Stimulated activated CD4-positive, alpha-beta T cell treated with anti-CD3 and anti-CD28 coated beads, Interleukin-1b, Interleukin-23, amount 100 ng/mL, for 24 hours (primary cell): ENCODE results near the gene PNCK.
"Not testable (repeated sequence)": the region's sequence is repeated elsewhere in the genome, so short reads cannot be mapped to it uniquely, and the experiment has no call there.

ENCODE experiments used
- DNase-seq, 4 experiments: peaks; one replicate each; pipeline ENCODE4 v3.0.0-alpha.2; 2020; ENCODE audit warnings: low read depth in 4 of 4, low spot score in 1 of 4

The PNCK gene

DNA sequence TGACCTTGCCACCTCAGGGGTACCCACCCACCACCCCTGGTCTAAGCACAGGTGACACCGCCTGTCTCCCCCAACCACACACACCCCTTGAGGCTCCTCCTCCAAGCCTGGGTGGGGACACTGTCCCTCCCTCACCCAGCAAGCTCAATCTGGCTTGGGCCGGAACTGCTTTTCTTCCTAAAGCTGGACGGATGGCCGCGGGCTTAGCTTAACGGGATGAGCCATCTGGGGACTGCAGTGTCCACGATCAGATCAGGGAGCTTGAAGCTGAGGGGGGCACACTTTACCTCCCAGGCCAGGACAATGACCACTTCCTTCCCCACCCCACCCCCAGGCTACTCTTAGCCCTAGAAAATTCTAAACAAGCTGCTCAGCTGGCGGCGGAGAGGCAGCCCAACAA, 13.1 kb upstream of the PNCK start:
- no peak for DNase-seq

DNA sequence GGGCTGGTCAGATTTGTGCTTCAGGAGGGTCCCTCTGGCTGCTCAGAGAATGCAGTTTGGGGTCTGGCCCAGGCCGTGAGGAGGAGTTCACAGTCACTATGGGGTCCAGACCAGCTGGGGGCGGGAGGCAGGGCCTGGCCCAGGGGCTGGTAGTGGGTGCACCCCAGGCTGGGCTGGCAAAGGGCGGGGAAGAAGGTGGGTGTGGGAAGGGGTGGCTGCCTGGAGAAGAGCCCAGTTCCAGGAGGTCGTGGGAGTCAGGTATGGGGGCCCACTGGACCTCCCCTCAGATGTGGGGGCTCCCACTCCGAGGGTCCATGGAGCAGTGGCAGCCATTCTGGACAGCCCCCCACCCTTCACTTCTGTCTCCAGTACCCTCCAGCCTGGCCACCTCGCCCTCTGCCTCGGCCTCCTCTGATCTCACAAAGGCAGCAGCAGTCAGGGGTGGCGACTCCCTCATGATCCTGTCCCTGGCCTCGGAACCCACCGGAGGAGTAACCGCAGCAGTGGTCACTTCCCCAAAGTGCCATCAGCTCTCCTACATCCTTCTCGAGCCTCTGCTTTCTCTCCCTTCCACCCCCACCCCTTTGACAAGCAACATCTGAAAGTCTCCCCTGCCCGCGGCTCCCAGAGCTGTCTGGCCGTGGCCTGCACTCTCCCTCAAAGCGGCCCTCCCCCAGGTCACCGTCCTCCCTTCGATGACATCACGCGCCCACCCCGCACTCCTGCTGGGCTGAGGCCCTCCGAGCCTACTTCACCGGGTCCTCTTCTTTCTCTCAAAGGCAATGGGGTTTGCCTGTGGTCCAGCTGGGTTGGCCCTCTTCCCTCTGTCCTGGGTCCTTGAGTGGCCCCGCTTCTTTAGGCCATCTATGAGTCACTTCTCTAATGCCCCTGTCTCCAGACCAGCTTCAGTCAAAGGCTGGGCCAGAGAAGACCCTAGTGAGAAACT, 12.4 kb upstream of the PNCK start:
- DNase-seq, result no peak

DNA sequence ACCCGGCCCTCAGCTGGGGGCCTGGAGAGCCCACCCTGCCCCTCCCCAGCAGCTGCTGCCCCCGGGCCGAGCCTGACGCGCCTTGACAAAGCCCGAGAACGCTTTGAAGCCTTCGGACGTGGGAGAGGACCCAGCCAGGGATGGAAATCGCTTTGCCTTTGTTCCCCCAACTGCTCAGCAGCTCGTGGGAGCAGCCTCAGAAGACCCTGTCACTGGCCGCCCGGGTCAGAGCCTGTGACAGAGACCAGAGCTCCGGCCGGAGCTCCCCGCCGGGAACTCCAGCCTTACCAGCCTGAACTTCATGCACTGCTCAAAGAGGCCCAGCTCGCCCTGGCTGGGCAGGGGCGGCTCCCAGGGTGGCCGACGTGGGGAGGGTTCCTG, 11.5 kb upstream of the PNCK start:
- DNase-seq, result no peak

DNA sequence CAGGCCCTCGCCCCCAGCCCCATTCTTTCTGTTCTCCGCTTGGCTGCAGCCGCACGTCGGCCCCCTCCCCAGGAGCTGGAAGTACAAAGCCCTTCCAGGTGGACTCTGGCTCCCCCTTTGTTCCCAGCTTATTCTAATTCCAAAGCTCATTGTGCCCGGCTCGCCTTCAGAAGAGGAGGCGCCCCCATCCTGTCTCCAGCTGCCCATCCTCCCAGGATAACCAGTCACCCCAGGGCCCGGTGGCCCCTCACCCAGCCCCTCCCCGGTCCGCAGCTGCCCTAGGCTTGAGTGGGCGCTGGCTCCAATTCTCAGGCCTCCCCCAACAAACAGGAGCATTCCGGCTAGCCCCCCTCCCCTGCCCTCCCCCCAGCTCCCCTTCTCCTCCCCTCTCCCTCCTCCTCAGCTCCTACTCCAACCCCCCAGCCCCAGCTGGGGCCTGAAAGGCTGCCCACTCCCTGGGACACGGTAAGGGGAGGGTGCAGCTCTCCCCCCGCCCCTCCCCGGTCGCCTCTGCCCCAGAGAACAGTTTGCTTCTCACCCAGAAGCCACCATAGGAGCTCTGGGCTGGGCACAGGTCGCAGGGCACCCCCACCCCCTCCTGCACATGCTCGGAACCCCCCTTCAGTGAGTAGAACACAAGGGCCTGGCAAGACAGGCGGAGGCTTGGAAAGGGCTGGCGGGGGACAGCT, 11.0 kb upstream of the PNCK start:
- no peak for DNase-seq

DNA sequence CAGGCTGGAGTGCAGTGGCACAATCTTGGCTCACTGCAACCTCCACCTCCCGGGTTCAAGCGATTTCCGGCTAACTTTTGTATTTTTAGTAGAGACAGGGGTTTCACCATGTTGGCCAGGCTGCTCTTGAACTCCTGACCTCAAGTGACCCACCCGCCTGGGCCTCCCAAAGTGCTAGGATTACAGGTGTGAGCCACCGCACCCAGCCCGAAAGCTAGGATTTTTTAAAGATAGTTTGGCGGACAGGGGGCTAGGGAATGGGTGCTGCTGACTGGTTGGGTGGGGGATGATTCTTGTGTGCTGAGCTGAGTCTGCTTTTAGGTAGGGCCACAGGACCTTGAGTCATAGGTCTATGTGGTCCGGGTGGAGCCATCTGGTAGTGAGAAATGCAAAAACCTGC, 9.9 kb upstream of the PNCK start:
- not testable (repeated sequence) for DNase-seq

DNA sequence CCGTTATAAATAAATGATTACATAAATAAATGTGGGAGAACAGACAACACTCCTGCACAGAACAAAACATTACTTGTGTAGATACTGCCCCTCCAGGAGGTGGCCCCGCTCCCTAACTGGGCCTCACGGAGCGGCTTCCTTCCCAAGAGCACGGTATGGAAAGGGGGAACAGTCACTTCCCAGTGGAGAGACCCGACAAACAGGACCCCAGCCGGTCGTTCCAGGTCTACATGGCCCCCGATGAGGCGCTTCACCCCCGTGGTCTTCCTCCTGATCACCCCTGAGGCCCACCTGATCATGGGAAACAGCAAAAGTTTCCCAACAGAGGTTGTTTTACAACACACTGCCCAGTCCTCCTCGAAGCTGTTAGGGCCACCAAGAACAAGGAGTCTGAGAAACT, 7.6 kb upstream of the PNCK start:
- no peak for DNase-seq

DNA sequence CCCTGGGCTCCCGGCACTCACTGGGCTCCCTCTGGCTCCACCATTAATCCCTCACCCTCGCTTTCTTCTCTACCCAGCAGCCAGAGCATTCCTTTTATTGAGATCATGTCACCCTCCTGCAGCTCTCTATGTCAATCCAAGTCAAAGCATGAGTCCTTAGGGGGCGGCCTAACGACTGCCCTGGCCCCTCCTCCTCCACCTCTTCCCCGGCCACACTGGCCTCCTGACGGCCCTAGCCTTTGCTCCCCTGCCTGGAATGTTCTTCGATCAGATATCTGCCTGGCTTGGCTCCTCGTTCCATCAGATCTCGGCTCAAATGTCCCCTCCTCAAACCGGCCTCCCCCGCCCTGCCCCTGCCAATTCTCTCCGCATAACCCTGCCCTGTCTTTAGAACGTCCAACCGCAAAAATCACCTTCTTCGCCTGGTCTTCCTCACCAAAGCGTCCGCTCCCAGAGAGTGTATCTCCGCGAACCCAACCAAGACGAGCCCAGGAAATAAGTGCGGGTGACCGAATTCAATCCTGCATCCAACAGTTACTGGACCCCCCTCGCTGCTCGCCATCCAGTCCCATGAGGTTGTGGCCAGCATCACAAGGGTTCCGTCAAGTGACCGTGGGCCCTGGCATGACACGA, 722 bp upstream of the PNCK start:
- DNase-seq, result no peak

DNA sequence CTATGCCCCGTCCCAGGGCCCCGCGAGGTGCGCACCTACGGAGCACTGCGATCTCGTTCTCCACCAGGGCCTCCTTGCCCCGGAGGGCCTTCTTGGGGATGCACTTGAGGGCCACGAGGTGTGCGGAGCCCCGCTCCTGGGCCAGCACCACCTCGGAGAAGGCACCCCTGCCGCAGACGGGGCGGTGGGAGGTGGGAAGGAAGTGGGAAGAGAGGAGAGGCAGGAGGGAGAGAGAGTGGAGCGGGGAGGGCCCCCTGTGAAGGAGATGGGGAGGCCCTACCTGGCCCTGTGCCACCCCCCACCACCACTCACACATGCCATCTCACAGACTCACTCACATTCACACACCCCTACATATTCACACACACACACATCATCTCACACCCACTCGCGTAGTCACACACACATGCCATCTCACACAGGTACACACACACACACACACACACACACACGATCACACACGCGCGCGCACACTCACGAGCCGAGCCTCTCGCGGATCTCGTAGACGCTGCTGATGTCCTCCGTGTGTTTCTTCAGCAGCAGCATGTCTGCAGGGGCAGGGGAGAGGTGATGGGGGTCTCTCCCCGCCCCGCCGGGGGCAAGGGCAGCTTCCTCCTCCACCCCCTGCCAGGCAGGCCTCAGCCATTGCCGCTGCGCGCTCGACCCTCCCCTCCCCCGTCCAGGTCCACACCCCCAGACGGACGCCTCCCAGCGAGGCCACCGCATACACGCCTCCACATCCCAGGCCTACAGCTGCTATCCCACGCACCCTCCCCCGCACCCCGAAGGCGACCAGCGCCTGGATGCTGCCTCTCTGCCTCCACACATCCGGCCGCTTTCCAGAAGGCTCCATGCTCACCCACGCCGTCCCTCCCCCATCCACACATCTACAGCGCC, 834 bp downstream of the PNCK start:
- DNase-seq, result no peak

DNA sequence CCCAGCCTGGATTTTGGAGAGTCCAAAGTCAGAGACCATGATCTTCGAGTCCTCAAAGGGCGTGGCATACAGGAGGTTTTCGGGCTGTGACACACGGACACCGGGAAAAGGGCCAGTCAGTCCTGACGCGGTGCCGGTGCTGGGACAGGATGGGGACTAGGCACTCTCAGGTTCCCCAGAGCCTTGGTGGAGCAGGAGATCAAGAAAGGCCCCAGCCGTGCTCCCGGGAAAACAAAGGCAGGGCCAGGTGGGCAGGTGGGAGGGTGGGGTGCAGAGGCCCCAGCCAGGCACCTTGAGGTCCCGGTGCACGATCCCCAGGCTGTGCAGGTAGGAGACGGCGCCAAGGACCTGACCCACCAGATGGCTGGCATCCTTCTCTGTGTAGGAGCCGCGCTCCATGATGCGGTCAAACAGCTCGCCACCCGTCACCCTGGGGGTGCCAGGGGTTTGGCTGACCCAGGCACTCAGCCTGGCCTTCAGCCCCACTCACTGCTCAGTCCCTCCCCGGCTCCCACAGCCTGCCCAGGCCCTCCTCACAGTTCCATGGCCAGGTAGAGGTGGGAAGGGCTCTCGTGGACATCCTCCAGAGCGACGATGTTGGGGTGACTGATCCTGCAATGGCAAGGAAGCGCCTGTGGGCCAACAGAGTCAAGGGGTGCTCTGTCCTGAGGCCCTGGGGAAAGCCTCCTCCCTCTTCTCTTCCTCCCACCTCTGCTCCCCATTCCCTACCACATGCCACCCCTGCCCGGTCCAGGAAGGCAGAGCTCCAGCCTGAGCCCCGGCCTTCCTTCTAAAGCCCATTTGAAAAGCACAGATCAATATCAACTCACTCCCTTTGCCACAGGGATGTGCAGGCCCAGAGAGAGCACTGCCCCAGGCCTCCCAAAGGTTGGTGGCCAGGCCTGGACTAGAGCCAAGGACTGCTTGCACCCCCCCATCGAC, 1.8 kb downstream of the PNCK start:
- no peak for DNase-seq

DNA sequence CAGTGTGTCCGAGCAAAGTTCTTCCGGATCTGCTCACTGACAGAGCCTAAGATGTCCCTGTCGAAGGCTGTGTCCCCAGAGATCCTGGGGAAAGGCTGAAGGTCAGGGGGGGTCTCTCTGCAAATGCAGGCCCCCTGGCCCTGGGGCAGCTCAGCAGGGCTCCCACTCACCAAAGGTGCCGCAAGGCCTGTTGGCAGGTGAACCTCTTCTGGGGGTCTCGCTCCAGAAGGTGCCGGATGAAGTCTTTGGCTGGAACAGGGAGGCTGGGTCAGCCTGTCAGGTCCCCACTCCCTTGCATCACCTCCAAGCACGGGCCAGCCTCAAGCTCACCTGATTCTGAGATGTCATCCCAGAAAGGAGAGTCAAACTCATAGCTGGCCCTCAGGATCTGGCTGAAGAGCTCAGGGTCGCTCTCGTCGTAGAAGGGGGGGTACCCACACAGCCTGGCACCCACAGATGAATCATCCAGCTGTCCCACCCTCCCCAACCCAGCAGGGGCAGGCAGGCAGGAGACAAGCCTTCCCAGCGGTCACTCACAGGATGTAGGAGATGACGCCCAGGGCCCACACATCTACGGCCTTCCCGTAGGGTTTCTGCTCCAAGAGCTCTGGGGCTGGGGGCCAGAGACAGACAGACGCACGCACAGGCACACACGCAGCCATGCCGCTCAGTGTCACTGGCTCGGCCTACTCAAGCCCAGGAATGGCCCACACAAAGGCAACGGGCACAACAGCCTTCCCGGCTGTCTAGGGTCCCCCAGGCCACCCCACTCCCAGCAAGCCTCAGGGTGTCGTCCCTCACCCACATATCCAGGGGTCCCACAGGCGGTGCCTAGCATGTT, 2.6 kb downstream of the PNCK start:
- no peak for DNase-seq

DNA sequence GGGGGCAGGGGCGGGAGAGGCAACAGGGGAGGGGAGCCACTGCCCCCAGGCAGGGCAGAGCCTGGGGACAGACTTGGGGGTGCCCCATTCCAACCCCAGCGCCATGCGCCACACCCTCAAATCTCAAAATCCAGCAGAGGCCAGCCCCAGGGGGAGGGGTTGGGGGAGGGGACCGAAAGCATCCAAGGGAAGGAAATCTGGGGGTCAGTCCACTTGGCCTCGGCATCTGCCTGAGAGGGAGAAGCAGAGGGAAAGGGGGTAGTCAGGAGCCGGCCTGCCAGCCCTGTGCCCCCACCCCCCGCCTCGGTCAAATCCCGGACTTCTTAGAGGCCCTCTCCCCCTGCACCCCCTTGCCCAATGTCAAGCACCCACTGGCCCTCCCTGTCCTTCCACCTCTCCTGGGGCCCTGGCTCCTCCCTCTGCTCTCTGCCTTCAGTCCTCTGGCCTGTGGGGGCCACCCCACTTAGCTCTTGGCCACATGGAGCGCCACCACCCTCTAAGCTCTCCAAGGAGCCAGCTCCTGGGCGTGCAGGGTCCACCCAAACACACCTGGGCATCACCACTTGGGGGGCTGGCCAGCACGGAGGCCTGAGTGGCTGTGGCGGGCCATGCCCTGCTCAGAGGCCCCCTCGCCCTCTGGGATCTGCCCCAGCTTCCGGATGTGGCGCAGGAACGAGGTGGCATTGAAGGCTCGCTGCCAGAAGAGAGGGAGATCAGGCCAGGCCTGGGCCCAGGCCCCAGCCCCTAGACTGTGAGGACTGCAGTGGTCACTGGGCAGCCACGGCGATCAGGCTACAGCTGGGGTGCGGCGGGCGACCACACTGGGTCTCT, 3.5 kb downstream of the PNCK start:
- no peak for DNase-seq

DNA sequence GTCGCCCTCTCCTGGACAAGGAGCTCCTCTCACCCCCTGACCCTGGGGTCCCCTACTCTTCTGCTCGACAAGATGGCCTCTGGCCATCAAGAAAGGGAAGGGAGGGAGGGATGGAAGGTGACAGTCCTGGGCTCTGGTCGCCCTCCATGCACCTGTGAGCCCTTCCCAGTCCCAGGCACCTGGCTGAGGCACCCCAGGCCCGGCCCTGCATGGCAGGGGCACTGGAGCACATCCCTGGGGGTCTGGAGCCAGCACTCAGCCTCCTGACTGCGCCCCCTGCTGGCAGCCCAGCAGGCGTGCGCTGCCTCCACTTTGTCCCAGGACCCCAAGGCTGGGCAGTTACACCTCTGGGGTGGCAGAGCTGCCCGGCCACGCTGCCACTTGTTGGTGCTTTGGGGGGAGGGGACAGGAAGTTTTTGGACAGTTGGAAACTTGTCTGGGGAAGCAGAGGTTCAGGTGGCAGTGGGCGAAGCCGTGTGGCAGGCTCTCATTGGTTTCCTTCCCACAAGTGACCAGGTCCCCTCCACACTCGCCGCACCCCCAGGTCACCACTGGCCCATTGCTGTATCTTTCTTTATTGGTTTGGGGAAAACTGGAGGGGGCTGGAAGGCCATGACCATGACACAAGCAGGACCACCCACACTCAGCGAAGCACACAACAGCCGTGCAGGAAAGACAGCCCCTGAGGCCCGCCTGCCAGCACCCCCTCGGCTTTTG, 4.3 kb downstream of the PNCK start:
- DNase-seq, result peak in 2 of 4 experiments; percentile 10 to 45

DNA sequence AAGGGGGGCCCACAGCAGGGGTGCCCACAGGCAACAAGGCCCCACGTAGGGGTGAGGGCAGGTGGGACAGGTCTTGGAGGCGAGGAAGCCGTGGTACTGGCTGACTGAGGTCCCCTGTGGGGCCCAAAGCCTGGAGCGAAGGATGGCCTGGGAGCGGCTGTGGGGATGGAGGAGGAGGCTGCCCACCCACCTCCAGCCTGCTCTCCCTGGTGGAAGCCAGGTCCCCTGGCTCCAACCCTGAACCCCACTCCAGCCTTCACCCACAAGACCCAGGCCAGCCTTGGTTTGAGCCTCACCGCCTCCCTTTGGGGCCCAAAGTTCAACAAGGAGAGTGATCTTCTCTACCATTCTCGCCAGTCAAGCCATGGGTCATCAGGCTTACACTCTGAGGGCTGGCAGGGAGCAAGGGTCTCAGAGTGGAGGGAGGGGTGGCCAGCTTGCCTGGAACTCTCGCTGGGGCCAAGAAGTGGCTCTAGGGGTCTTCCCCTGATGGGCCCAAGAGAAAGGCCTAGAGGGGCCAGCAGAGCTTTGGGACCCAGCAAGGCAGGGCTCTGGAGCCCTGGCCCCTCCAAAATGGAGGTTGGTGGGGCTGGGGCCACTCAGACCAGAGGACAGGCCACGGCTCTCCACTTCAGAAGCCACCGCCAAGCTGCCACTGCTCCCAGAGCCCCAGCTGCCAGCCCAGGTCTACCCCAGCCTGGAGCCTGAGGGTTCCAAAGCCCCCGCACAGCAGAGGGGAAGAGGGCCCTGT, 5.0 kb downstream of the PNCK start:
- no peak for DNase-seq

DNA sequence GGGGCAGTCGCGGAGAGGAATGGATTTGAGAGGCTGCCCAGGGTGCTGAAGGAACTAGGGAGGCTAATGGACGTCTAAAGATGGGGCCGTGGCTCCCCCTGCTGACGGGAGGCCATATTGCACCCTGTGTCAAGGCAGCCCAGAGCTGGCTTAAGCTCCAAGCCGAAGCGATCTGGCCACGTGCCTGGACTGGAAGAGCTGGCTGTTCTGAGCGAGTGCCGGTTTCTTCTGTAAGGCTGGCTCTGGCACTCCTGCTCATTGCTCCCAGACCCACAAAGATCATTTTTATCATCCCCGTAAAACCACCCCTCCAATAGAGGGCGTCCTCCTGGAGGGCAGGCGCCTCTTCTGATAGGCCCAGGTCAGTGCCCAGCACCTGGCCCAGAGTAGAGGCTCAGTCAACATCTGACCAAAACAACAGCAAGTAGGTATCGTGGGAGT, 5.6 kb downstream of the PNCK start:
- peak; percentile 40 to 73 (median 64) for DNase-seq

DNA sequence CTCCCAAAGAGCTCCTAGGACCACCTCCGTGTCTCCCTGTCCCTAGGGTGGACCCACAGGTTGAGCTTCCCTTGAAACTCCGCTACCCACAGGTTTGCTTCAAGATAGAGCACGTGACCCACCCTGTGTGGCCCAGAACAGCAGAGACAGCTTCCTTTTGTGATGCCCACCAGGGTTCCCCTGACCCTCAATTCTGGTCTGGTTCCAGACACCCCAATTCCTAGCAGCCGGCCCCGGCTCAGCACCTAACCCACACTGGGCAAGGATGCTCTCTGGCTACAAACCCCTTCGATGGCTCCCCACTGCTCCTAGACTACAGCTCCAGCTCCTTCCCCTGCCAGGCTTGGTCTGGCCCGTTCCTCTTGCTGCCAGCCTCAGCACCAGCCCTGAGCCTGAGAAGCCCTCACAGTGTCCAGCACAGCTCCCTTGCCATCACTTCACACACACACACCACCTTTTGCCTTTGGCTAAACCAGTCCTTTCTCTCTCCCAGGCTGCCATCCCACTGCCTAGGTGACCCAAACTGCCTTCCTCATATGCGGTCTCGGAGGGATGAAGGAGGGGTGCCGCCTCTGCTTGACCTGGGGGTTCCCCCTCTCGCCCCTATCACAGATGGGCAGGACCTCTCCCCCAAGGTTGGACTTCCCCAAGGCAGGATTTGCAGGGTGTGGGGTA, 6.2 kb downstream of the PNCK start:
- no peak for DNase-seq

DNA sequence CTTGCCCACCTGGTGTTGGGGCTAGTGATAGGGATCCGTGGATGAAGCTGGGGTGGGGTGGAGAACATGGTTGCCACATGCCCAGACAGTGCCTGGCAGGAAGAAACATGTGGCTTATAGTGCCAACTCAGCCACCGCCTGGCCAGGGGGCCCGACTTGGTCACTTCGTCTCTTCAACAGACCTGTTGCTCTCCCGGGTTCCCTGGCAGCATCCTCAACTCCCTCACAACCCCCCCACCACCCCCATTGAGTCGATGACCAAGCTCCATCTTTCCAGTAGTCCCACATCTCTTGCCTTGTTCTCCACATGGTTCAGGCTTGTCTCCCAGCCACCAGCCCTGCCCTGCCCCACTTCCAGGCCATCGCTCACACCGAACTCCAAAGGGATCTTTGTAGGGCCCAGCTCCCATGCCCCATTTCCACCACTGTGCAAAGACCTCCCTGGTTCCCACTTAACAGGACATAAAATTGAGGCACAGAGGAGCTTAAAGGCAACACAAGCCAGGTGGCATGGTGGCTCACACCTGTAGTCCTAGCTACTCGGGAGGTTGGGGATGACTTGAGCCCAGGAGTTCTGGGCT, 7.8 kb downstream of the PNCK start:
- no peak for DNase-seq
